Stomach (tissue), 9 donors: ENCODE data around the gene ADCY7. TPM values are rescaled to one million over a fixed set of nuclear protein-coding genes. Genes with fewer than 3 reads are reported as not detected.

ENCODE experiments used
- DNase-seq, 2 donors: peaks; one replicate each; pipeline versions ENCODE4 v3.0.0 to v3.0.0-alpha.2; 2013 to 2019
- H3K27ac ChIP-seq, 5 donors: fragments of 200-600 bp in 4 of 5; sonication (generic) in 4 of 5; one replicate each; pipeline ENCODE4 v1.5.1; 2013 to 2019; ENCODE audit warnings: mild to moderate bottlenecking in 1 of 5, moderate library complexity in 1 of 5
- H3K27me3 ChIP-seq, 3 donors: fragments of 200-600 bp; sonication (generic); one replicate each; pipeline ENCODE4 v1.5.1; 2017 to 2019; ENCODE audit warnings: mixed run types in 1 of 3
- H3K36me3 ChIP-seq, 4 donors: fragments of 200-600 bp; sonication (generic); 1 replicate in 3 of 4; 2 replicates in 1 of 4; pipeline ENCODE4 v1.5.1; 2016 to 2019
- H3K4me1 ChIP-seq, 4 donors: fragments of 200-600 bp; sonication (generic); one replicate each; pipeline ENCODE4 v1.5.1; 2016 to 2019
- H3K4me3 ChIP-seq, 4 donors: fragments of 200-600 bp; sonication (generic) in 3 of 4; one replicate each; pipeline ENCODE4 v1.5.1; 2016 to 2019; ENCODE audit warnings: mild to moderate bottlenecking in 1 of 4
- H3K9me3 ChIP-seq, 4 donors: fragments of 200-600 bp; sonication (generic); one replicate each; pipeline ENCODE4 v1.5.1; 2016 to 2019
- EP300 ChIP-seq: sonication (generic); formaldehyde crosslinking; IDR thresholded peaks from one replicate; pipeline ENCODE4 v1.6.1; 2017; ENCODE audit warnings: antibody characterized with exemption
- POLR2A ChIP-seq, 4 donors: fragments of 450-650 bp; IDR thresholded peaks; one replicate each; pipeline ENCODE4 v1.6.1; 2016; ENCODE audit warnings: antibody characterized with exemption in 4 of 4, control low read depth in 2 of 4, mild to moderate bottlenecking in 1 of 4, moderate library complexity in 1 of 4
- POLR2AphosphoS5 ChIP-seq, 3 donors: sonication (generic); formaldehyde crosslinking; IDR thresholded peaks; one replicate each; pipeline ENCODE4 v1.6.1; 2016; ENCODE audit warnings: antibody characterized with exemption in 3 of 3
- WGBS, 5 donors: extraction: QIAGEN DNeasy Blood & Tissue Kit in 3 of 5; methylation state at CpG; one replicate each; pipeline versions ENCODE4 v1.1.5 to v1.1.7; 2013 to 2018; 5-methylcytosine and 5-hydroxymethylcytosine counted together
- intact Hi-C: fragments of 100-400 bp; cut with DNase I; formaldehyde crosslinking; loops from one replicate; pipeline ENCODE4 v1.15.1; 2023; ENCODE audit warnings: low total_unique reads
- polyA plus RNA-seq, 3 donors: library from polyadenylated mRNA; stranded (reverse); fragments of 200-250 nt; gene quantifications; one replicate each; pipeline ENCODE4 v1.2.3, GENCODE V29; 2013
- total RNA-seq, 5 donors: library from RNA; depleted of rRNA; stranded (reverse); fragments of >200 nt; gene quantifications; one replicate each; pipeline versions ENCODE4 v1.1.0 to v1.2.3, GENCODE V29; 2014 to 2016
- TF ChIP-seq, protein P1 (sequence below), 7 experiments: fragments of 450-650 bp in 4 of 7; fragments of 200-600 bp in 3 of 7; sonication (generic) in 3 of 7; IDR thresholded peaks; one replicate each; pipeline ENCODE4 v1.5.1; 2016 to 2019; ENCODE audit warnings: antibody characterized with exemption in 7 of 7, control low read depth in 2 of 7, mild to moderate bottlenecking in 1 of 7
- donor health status: healthy with polysubstance abuse.
- donor health status: Bipolar disorder and iron deficiency.
- donor health status: healthy.

The ADCY7 gene
- total and polyA plus RNA-seq, 8 donors: 0.76 to 216 (median 16.5) TPM

DNA sequence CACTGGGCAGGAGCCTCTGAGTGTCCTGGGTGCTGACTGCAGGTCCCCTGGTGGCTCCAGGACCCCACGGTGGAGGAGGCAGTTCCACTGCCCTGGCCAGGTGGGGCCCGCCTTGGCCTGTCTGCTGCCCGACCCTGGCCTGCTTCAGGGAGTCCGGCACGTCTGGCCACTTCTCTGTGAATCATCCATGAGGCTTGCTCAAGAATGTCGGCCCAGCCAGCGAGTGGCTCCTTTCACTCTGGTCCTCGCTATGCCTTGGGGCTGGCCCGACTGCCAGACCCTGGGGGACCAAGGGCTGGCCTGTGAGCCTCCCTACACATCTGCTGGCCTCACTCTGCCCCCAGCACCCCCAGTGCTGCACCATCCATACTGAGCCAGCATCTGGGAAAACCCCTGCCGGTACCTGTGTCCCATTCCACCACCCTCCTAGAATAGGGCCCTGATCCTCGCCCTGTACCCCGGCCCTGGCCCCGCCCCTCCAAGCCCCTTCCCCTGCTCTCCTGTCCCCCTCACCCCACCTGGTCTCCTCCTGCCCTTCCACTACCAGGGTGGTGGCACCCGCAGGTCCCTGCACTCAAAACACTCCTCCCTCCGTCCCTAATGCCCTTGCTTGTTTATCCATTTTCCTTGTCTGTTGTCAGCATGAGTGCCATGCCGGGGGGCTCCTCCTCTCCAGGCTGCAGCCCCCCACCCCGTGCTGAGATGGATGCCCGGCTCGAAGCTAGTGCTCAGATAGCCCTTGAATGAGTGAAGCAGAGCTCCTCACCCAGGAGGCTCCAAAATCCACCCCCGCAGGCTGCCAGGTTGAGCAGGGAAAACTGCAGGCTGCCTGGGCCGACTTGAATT lies 35.5 kb downstream of the ADCY7 start:
- DNase-seq: no peak
- WGBS, 5 donors: 58 to 66% (median 62%) methylated on average over 13 to 21 of the region's 21 CpGs

DNA sequence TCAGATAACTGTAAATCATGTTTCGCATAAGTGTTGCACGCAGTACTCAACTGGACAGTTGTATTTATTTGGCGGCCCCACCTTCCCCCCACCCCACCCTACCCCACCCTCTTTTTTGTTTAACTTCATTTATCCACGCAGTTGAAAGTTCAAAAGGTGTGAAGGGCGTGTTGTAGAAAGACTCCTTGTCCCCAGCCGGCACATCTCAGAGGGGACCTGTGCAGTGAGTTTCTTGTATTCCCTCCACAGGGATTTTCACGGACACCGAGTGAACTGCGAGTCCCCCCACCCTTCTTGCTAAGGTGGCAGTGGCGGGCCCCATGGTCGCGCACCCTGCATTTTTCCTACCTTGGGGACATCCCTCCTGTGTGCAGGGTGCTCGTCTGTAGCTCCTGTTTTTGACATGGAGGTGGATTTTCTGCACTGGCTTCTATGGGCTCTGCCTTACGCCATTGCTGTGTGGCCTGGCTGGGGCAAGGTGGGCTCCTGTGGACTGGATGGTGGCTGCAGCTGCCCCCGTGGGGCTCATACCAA lies 36.2 kb downstream of the ADCY7 start:
- 49 to 72% (median 54%) methylated on average over 15 of the region's 15 CpGs for WGBS, 5 donors
- intact Hi-C loops: no loop called here
- H3K27me3 ChIP-seq: no peaks in the 10 kb centered on the region
- DNase-seq: peak in 1 of 2 donors; percentile 21
- H3K4me1 ChIP-seq: peaks cover 9 to 25% (median 12%) of the 10 kb centered on the region in 4 donors
- no peak overlapping the region for H3K4me3 ChIP-seq
- TF ChIP-seq, protein P1, sequence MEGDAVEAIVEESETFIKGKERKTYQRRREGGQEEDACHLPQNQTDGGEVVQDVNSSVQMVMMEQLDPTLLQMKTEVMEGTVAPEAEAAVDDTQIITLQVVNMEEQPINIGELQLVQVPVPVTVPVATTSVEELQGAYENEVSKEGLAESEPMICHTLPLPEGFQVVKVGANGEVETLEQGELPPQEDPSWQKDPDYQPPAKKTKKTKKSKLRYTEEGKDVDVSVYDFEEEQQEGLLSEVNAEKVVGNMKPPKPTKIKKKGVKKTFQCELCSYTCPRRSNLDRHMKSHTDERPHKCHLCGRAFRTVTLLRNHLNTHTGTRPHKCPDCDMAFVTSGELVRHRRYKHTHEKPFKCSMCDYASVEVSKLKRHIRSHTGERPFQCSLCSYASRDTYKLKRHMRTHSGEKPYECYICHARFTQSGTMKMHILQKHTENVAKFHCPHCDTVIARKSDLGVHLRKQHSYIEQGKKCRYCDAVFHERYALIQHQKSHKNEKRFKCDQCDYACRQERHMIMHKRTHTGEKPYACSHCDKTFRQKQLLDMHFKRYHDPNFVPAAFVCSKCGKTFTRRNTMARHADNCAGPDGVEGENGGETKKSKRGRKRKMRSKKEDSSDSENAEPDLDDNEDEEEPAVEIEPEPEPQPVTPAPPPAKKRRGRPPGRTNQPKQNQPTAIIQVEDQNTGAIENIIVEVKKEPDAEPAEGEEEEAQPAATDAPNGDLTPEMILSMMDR (IDR thresholded peaks at IDR 0.05): no peak
- TF ChIP-seq POLR2AphosphoS5 (IDR thresholded peaks at IDR 0.05) (no peak), EP300 (no peak), POLR2A (IDR thresholded peaks at IDR 0.05) (no peak)
- no peaks in the 10 kb centered on the region for H3K9me3 ChIP-seq
- peaks cover 0 to 75% (median 37%) of the 10 kb centered on the region in 4 donors for H3K36me3 ChIP-seq
- H3K27ac ChIP-seq: no peak overlapping the region

More for the DNA sequence above, 35.5 kb downstream of the ADCY7 start:
- TF ChIP-seq POLR2AphosphoS5 (IDR thresholded peaks at IDR 0.05) (peak in 1 of 3 donors; percentile 2), POLR2A (IDR thresholded peaks at IDR 0.05) (no peak), EP300 (no peak)
- TF ChIP-seq, protein P1 (IDR thresholded peaks at IDR 0.05): no peak
- Histone ChIP-seq H3K9me3 (no peaks in the 10 kb centered on the region), H3K4me3 (no peak overlapping the region), H3K27ac (peak overlapping the region in 3 of 5 donors; percentile 53 to 67 (median 61)), H3K27me3 (no peaks in the 10 kb centered on the region), H3K36me3 (peaks cover 0 to 81% (median 41%) of the 10 kb centered on the region in 4 donors), H3K4me1 (peaks cover 9 to 25% (median 12%) of the 10 kb centered on the region in 4 donors)
- intact Hi-C loops: no loop called here

DNA sequence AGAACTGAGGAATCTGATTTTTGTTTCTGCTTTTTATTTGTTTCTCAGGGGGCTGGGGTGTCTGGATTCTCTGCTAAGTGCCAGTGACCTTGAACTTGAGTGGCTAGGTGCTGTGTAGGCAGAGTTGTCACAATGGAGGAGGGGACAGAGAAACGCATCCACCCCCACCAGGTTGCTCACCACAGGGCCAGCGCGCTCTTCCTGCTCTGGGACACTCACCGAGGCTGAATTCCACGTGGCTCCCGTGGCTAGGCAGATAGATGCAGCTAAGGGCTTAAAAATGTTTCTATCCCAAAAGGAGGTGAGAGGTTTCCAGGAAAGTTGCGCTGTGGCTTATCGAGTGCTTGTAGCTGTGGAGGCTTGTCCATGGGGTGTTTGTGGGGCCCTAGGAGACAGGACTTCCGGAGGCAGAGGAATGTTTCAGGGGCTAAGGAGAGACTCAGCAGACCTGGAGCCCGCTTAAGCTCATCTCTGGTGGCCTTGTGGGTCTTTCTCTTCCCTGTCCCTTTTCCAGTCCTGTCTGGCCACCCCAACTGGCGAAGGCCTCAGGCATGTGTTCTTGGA lies 36.8 kb downstream of the ADCY7 start:
- H3K9me3 ChIP-seq: no peaks in the 10 kb centered on the region
- no peaks in the 10 kb centered on the region for H3K27me3 ChIP-seq
- no peak overlapping the region for H3K4me3 ChIP-seq
- peak in 1 of 2 donors; percentile 10 for DNase-seq
- intact Hi-C loops: no loop called here
- H3K27ac ChIP-seq: no peak overlapping the region
- peaks cover 9 to 25% (median 12%) of the 10 kb centered on the region in 4 donors for H3K4me1 ChIP-seq
- TF ChIP-seq, protein P1 (IDR thresholded peaks at IDR 0.05): no peak
- TF ChIP-seq EP300 (no peak), POLR2AphosphoS5 (IDR thresholded peaks at IDR 0.05) (no peak), POLR2A (IDR thresholded peaks at IDR 0.05) (no peak)
- H3K36me3 ChIP-seq: peaks cover 0 to 72% (median 35%) of the 10 kb centered on the region in 4 donors
- 85 to 90% (median 88%) methylated on average over 11 of the region's 11 CpGs for WGBS, 5 donors
